Memory B cell (primary cell): ENCODE data around the gene PLA2G12B.
A peak's percentile ranks its signal among the peaks of the same experiment; 100 is the strongest.
"Not testable (repeated sequence)": the region's sequence is repeated elsewhere in the genome, so short reads cannot be mapped to it uniquely, and the experiment has no call there.

Source experiments
- ATAC-seq: fragments of 150-1000 bp; cut with Tn5 transposase; 2 replicates; pipeline ENCODE4 v1.10.0; 2021; ENCODE audit warnings: low read depth, mild to moderate bottlenecking, moderate library complexity
- DNase-seq, 2 donors: peaks; one replicate each; pipeline ENCODE4 v3.0.0; 2022; ENCODE audit warnings: low spot score in 2 of 2
- H3K27ac Mint-ChIP-seq: one replicate; pipeline ENCODE4 v1.8.0; 2022; ENCODE audit warnings: mild to moderate bottlenecking, moderate library complexity, mixed read lengths
- H3K27me3 Mint-ChIP-seq: one replicate; pipeline ENCODE4 v1.8.0; 2022; ENCODE audit warnings: mixed read lengths
- H3K36me3 Mint-ChIP-seq: one replicate; pipeline ENCODE4 v1.8.0; 2022; ENCODE audit warnings: mild to moderate bottlenecking, mixed read lengths
- H3K4me1 Mint-ChIP-seq: one replicate; pipeline ENCODE4 v1.8.0; 2022; ENCODE audit warnings: mixed read lengths
- H3K4me3 Mint-ChIP-seq: one replicate; pipeline ENCODE4 v1.8.0; 2022; ENCODE audit warnings: mild to moderate bottlenecking, moderate library complexity, mixed read lengths
- H3K9me3 Mint-ChIP-seq: one replicate; pipeline ENCODE4 v1.8.0; 2022; ENCODE audit warnings: mixed read lengths

Gene PLA2G12B

GRCh38 chr10:72954596-72955554 lies at the start of gene PLA2G12B:
Gene PLA2G12B (minus strand): TSS chr10:72954806. CDS start chr10:72954685, 121 bp downstream.
- Mint-ChIP-seq H3K9me3 (no peaks in the 10 kb centered on the region), H3K36me3 (no peaks in the 10 kb centered on the region), H3K4me1 (no peaks in the 10 kb centered on the region), H3K27ac (no peak within 1 kb of the TSS), H3K27me3 (no peaks in the 10 kb centered on the region), H3K4me3 (no peak within 1 kb of the TSS)
- ATAC-seq (no peak), DNase-seq (no peak)

- peaks cover 6% of the 10 kb centered on the region for H3K9me3 Mint-ChIP-seq
- H3K27me3 Mint-ChIP-seq: no peaks in the 10 kb centered on the region
- H3K4me3 Mint-ChIP-seq: no peak overlapping the region
- no peaks in the 10 kb centered on the region for H3K4me1 Mint-ChIP-seq
- DNase-seq (no peak), ATAC-seq (no peak)
- H3K27ac Mint-ChIP-seq: no peak overlapping the region
- peaks cover 20% of the 10 kb centered on the region for H3K36me3 Mint-ChIP-seq
These were observed 49.2 kb upstream of the PLA2G12B start for GRCh38 chr10:73003822-73004221.

- peaks cover 11% of the 10 kb centered on the region for H3K36me3 Mint-ChIP-seq
- H3K27ac Mint-ChIP-seq: no peak overlapping the region
- ATAC-seq: no peak
- H3K27me3 Mint-ChIP-seq: no peaks in the 10 kb centered on the region
- H3K4me3 Mint-ChIP-seq: no peak overlapping the region
- DNase-seq: no peak
- no peaks in the 10 kb centered on the region for H3K4me1 Mint-ChIP-seq
- H3K9me3 Mint-ChIP-seq: peaks cover 9% of the 10 kb centered on the region
These were observed 46.4 kb upstream of the PLA2G12B start for GRCh38 chr10:73000973-73001372.

GRCh38 chr10:72997099-72997498 lies 42.5 kb upstream of the PLA2G12B start:
- no peak overlapping the region for H3K27ac Mint-ChIP-seq
- no peak for ATAC-seq
- H3K9me3 Mint-ChIP-seq: peaks cover 9% of the 10 kb centered on the region
- peaks cover 28% of the 10 kb centered on the region for H3K36me3 Mint-ChIP-seq
- no peak for DNase-seq
- H3K4me3 Mint-ChIP-seq: no peak overlapping the region
- H3K4me1 Mint-ChIP-seq: no peaks in the 10 kb centered on the region
- H3K27me3 Mint-ChIP-seq: no peaks in the 10 kb centered on the region

GRCh38 chr10:72995459-72995858 lies 40.9 kb upstream of the PLA2G12B start:
- H3K4me3 Mint-ChIP-seq, DNase-seq, H3K9me3 Mint-ChIP-seq, H3K4me1 Mint-ChIP-seq, ATAC-seq, H3K27me3 Mint-ChIP-seq: not testable (repeated sequence)
- Mint-ChIP-seq H3K36me3 (peaks cover 34% of the 10 kb centered on the region), H3K27ac (peak overlapping the region; percentile 41)

GRCh38 chr10:72989771-72990170 lies 35.2 kb upstream of the PLA2G12B start:
- H3K36me3 Mint-ChIP-seq: peaks cover 25% of the 10 kb centered on the region
- not testable (repeated sequence) for H3K27me3 Mint-ChIP-seq, H3K4me3 Mint-ChIP-seq, ATAC-seq, H3K9me3 Mint-ChIP-seq, DNase-seq, H3K4me1 Mint-ChIP-seq, H3K27ac Mint-ChIP-seq

GRCh38 chr10:72984618-72985017 lies 30.0 kb upstream of the PLA2G12B start:
- H3K9me3 Mint-ChIP-seq: peaks cover 12% of the 10 kb centered on the region
- not testable (repeated sequence) for H3K4me3 Mint-ChIP-seq, H3K27me3 Mint-ChIP-seq, ATAC-seq, H3K4me1 Mint-ChIP-seq, DNase-seq, H3K27ac Mint-ChIP-seq, H3K36me3 Mint-ChIP-seq

GRCh38 chr10:72981882-72982529 lies 27.4 kb upstream of the PLA2G12B start:
- Mint-ChIP-seq H3K27ac (no peak overlapping the region), H3K4me3 (no peak overlapping the region), H3K9me3 (peaks cover 26% of the 10 kb centered on the region), H3K4me1 (no peaks in the 10 kb centered on the region), H3K36me3 (peaks cover 15% of the 10 kb centered on the region), H3K27me3 (peaks cover under 1% of the 10 kb centered on the region)
- ATAC-seq: no peak
- DNase-seq: no peak

GRCh38 chr10:72981028-72981881 lies 26.6 kb upstream of the PLA2G12B start:
- H3K4me1 Mint-ChIP-seq: no peaks in the 10 kb centered on the region
- H3K27ac Mint-ChIP-seq: no peak overlapping the region
- peaks cover 28% of the 10 kb centered on the region for H3K9me3 Mint-ChIP-seq
- peaks cover 17% of the 10 kb centered on the region for H3K36me3 Mint-ChIP-seq
- H3K4me3 Mint-ChIP-seq: no peak overlapping the region
- H3K27me3 Mint-ChIP-seq: peaks cover 2% of the 10 kb centered on the region
- DNase-seq (no peak), ATAC-seq (no peak)

- Mint-ChIP-seq H3K4me1 (no peaks in the 10 kb centered on the region), H3K36me3 (peaks cover 17% of the 10 kb centered on the region), H3K27me3 (peaks cover 4% of the 10 kb centered on the region), H3K27ac (no peak overlapping the region), H3K4me3 (no peak overlapping the region), H3K9me3 (peaks cover 33% of the 10 kb centered on the region)
- ATAC-seq (no peak), DNase-seq (no peak)
These were observed 25.7 kb upstream of the PLA2G12B start for GRCh38 chr10:72980348-72980747.

GRCh38 chr10:72979709-72980108 lies 25.1 kb upstream of the PLA2G12B start:
- ATAC-seq: no peak
- H3K9me3 Mint-ChIP-seq: peaks cover 34% of the 10 kb centered on the region

GRCh38 chr10:72976886-72977285 lies 22.3 kb upstream of the PLA2G12B start:
- H3K9me3 Mint-ChIP-seq: peaks cover 29% of the 10 kb centered on the region
- no peak overlapping the region for H3K4me3 Mint-ChIP-seq
- ATAC-seq (no peak), DNase-seq (no peak)
- no peaks in the 10 kb centered on the region for H3K4me1 Mint-ChIP-seq
- H3K36me3 Mint-ChIP-seq: peaks cover 17% of the 10 kb centered on the region
- H3K27ac Mint-ChIP-seq: no peak overlapping the region
- peaks cover 6% of the 10 kb centered on the region for H3K27me3 Mint-ChIP-seq

More at GRCh38 chr10:72979709-72980108, 25.1 kb upstream of the PLA2G12B start:
- no peak overlapping the region for H3K4me3 Mint-ChIP-seq
- DNase-seq: no peak
- H3K27ac Mint-ChIP-seq: no peak overlapping the region
- H3K27me3 Mint-ChIP-seq: peaks cover 5% of the 10 kb centered on the region
- H3K36me3 Mint-ChIP-seq: peaks cover 17% of the 10 kb centered on the region
- no peaks in the 10 kb centered on the region for H3K4me1 Mint-ChIP-seq

- H3K27me3 Mint-ChIP-seq: no peaks in the 10 kb centered on the region
- no peaks in the 10 kb centered on the region for H3K36me3 Mint-ChIP-seq
- H3K4me3 Mint-ChIP-seq: no peak overlapping the region
- H3K9me3 Mint-ChIP-seq: no peaks in the 10 kb centered on the region
- H3K4me1 Mint-ChIP-seq: no peaks in the 10 kb centered on the region
- H3K27ac Mint-ChIP-seq: no peak overlapping the region
- ATAC-seq (no peak), DNase-seq (no peak)
These were observed 1.4 kb upstream of the PLA2G12B start for GRCh38 chr10:72956001-72956400.

GRCh38 chr10:72954230-72954595 lies 393 bp downstream of the PLA2G12B start:
- Mint-ChIP-seq H3K36me3 (no peaks in the 10 kb centered on the region), H3K4me1 (no peaks in the 10 kb centered on the region), H3K4me3 (no peak overlapping the region), H3K27me3 (no peaks in the 10 kb centered on the region), H3K9me3 (no peaks in the 10 kb centered on the region), H3K27ac (no peak overlapping the region)
- no peak for ATAC-seq
- DNase-seq: no peak
